ENCODE measurements around the gene GLI1. TPM values are rescaled to one million over a fixed set of nuclear protein-coding genes. Genes with fewer than 3 reads are reported as not detected.
A peak's percentile ranks its signal among the peaks of the same experiment; 100 is the strongest.

Gene GLI1
- total RNA-seq, 1 experiment from 2014 or later = 6.4 TPM

- POLR2A ChIA-PET = no interaction called here
- TF ChIP-seq, protein P1, sequence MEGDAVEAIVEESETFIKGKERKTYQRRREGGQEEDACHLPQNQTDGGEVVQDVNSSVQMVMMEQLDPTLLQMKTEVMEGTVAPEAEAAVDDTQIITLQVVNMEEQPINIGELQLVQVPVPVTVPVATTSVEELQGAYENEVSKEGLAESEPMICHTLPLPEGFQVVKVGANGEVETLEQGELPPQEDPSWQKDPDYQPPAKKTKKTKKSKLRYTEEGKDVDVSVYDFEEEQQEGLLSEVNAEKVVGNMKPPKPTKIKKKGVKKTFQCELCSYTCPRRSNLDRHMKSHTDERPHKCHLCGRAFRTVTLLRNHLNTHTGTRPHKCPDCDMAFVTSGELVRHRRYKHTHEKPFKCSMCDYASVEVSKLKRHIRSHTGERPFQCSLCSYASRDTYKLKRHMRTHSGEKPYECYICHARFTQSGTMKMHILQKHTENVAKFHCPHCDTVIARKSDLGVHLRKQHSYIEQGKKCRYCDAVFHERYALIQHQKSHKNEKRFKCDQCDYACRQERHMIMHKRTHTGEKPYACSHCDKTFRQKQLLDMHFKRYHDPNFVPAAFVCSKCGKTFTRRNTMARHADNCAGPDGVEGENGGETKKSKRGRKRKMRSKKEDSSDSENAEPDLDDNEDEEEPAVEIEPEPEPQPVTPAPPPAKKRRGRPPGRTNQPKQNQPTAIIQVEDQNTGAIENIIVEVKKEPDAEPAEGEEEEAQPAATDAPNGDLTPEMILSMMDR (IDR thresholded peaks at IDR 0.05 in 2 of 3, conservative IDR thresholded peaks at IDR 0.05 in 1 of 3; ENCODE audit: borderline replicate concordance in 1 of 3, insufficient read depth in 1 of 3, low read depth in 2 of 3, low read length in 2 of 3) = no peak
- TF ChIP-seq SP1 (IDR thresholded peaks at IDR 0.05; ENCODE audit: low read depth) (no peak), SIN3A (IDR thresholded peaks at IDR 0.05; ENCODE audit: low read depth) (no peak), CEBPB (IDR thresholded peaks at IDR 0.05; ENCODE audit: low read depth) (no peak), ZNF274 (IDR thresholded peaks at IDR 0.05; ENCODE audit: low read depth, low read length) (no peak)
- TF ChIP-seq, protein P2, sequence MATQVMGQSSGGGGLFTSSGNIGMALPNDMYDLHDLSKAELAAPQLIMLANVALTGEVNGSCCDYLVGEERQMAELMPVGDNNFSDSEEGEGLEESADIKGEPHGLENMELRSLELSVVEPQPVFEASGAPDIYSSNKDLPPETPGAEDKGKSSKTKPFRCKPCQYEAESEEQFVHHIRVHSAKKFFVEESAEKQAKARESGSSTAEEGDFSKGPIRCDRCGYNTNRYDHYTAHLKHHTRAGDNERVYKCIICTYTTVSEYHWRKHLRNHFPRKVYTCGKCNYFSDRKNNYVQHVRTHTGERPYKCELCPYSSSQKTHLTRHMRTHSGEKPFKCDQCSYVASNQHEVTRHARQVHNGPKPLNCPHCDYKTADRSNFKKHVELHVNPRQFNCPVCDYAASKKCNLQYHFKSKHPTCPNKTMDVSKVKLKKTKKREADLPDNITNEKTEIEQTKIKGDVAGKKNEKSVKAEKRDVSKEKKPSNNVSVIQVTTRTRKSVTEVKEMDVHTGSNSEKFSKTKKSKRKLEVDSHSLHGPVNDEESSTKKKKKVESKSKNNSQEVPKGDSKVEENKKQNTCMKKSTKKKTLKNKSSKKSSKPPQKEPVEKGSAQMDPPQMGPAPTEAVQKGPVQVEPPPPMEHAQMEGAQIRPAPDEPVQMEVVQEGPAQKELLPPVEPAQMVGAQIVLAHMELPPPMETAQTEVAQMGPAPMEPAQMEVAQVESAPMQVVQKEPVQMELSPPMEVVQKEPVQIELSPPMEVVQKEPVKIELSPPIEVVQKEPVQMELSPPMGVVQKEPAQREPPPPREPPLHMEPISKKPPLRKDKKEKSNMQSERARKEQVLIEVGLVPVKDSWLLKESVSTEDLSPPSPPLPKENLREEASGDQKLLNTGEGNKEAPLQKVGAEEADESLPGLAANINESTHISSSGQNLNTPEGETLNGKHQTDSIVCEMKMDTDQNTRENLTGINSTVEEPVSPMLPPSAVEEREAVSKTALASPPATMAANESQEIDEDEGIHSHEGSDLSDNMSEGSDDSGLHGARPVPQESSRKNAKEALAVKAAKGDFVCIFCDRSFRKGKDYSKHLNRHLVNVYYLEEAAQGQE (IDR thresholded peaks at IDR 0.05; ENCODE audit: low read depth) = no peak
- TF ChIP-seq, protein P3, sequence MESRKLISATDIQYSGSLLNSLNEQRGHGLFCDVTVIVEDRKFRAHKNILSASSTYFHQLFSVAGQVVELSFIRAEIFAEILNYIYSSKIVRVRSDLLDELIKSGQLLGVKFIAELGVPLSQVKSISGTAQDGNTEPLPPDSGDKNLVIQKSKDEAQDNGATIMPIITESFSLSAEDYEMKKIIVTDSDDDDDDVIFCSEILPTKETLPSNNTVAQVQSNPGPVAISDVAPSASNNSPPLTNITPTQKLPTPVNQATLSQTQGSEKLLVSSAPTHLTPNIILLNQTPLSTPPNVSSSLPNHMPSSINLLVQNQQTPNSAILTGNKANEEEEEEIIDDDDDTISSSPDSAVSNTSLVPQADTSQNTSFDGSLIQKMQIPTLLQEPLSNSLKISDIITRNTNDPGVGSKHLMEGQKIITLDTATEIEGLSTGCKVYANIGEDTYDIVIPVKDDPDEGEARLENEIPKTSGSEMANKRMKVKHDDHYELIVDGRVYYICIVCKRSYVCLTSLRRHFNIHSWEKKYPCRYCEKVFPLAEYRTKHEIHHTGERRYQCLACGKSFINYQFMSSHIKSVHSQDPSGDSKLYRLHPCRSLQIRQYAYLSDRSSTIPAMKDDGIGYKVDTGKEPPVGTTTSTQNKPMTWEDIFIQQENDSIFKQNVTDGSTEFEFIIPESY (IDR thresholded peaks at IDR 0.05; ENCODE audit: extremely low read depth, insufficient replicate concordance, low read length) = no peak
- no peaks in the 10 kb centered on the region for H3K9me3 ChIP-seq (ENCODE audit: control insufficient read depth in 1 of 2, insufficient read depth in 1 of 2, low read depth in 1 of 2, low read length in 2 of 2)
Observed at GRCh38 chr12:57428965-57429364, 30.6 kb upstream of the GLI1 start.

More at GRCh38 chr12:57428965-57429364, 30.6 kb upstream of the GLI1 start:
- Histone ChIP-seq H3K4me1 (ENCODE audit: control insufficient read depth in 1 of 2, insufficient read depth in 2 of 2, low read length in 2 of 2) (peaks cover 4 to 19% of the 10 kb centered on the region in 2 experiments; a peak in 3 of 4 replicates), H3K27ac (ENCODE audit: low read depth, low read length) (no peak overlapping the region), H3K27me3 (ENCODE audit: insufficient read depth, low read length) (no peaks in the 10 kb centered on the region), H3K9ac (ENCODE audit: low read length) (no peak overlapping the region), H3K4me2 (ENCODE audit: low read length) (peak overlapping the region; percentile 89; the same call in 1 of the 2 replicates), H3K79me2 (ENCODE audit: insufficient read depth, low read length) (peaks cover 21% of the 10 kb centered on the region), H3K4me3 (replicated peaks in 1 of 2; ENCODE audit: low read depth in 1 of 2, low read length in 2 of 2) (no peak overlapping the region; a peak in 1 of 4 replicates), H2AFZ (ENCODE audit: low read depth, low read length, poor library complexity, severe bottlenecking) (no peak overlapping the region), H3K36me3 (ENCODE audit: control insufficient read depth in 1 of 2, insufficient read depth in 2 of 2, low read length in 2 of 2) (no peaks in the 10 kb centered on the region), H4K20me1 (ENCODE audit: insufficient read depth) (no peaks in the 10 kb centered on the region), H3K9me2 (ENCODE audit: insufficient read depth) (no peaks in the 10 kb centered on the region)
- RAD21 ChIA-PET (ENCODE audit: low non-redundant PET in 1 of 2, low total read pairs in 2 of 2, uncharacterized antibody in 2 of 2, unreplicated experiment in 2 of 2) = interaction anchor here in 1 of 2 experiments (0.6 kb wide), 1 partner anchor 14 kb away, joined by 4 read pairs; no protein-coding TSS in a partner anchor
- CTCF ChIA-PET = no interaction called here
- intact Hi-C loops (cut with micrococcal nuclease) = no loop called here
- BruUV-seq (replicated peaks) = no TSS peak
- ATAC-seq (no peak), DNase-seq (ENCODE audit: low read depth, low spot score) (no peak)

All from HCT116 (cell line).